SK-N-SH (cell line): ENCODE data around the gene CDH13. TPM values are rescaled to one million over a fixed set of nuclear protein-coding genes. Genes with fewer than 3 reads are reported as not detected.

Experiments
- CTCF ChIA-PET: fragments of 300-600, 350-600 bp; formaldehyde crosslinking; extraction: SDS; loops from one replicate; lab custom pipeline; 2021; lab: Yijun Ruan, JAX
- POLR2A ChIA-PET: fragments of 350-600 bp; sonication (Branson Sonifier 250); formaldehyde crosslinking; extraction: SDS; loops from one replicate; lab custom pipeline; 2020; ENCODE audit warnings: antibody characterized with exemption, inconsistent platforms; lab: Yijun Ruan, JAX
- DNase-seq: peaks from one replicate; pipeline ENCODE4 v3.0.0; 2012
- H2AFZ ChIP-seq: fragments of 200-600 bp; sonication (generic); 2 replicates; pipeline ENCODE4 v1.8.1; 2016; ENCODE audit warnings: antibody characterized with exemption, mild to moderate bottlenecking, low read depth
- H3F3A ChIP-seq: fragments of 200-600 bp; sonication (generic); replicated peaks from 2 replicates; pipeline ENCODE3; 2016; ENCODE audit warnings: antibody characterized with exemption, mild to moderate bottlenecking; ENCODE audit not compliant: insufficient read depth
- H3K27ac ChIP-seq, 2 experiments: fragments of 200-500 bp in 1 of 2; fragments of 200-600 bp in 1 of 2; sonication (Bioruptor generic) in 1 of 2; sonication (generic), shearing (Covaris generic) in 1 of 2; 2 replicates each; pipeline versions ENCODE4 v1.5.1 to v1.6.1; 2014 to 2016; ENCODE audit warnings: low read depth in 2 of 2, inconsistent platforms in 1 of 2, low read length in 1 of 2, mild to moderate bottlenecking in 1 of 2, mixed read lengths in 1 of 2
- H3K27me3 ChIP-seq: fragments of 200-600 bp; sonication (generic), shearing (Covaris generic); 2 replicates; pipeline ENCODE4 v1.6.1; 2016; ENCODE audit warnings: mixed run types; ENCODE audit not compliant: insufficient read depth
- H3K36me3 ChIP-seq, 2 experiments: fragments of 200-500 bp in 1 of 2; fragments of 200-600 bp in 1 of 2; sonication (Bioruptor generic) in 1 of 2; sonication (generic) in 1 of 2; replicated peaks in 1 of 2; 2 replicates each; pipeline versions ENCODE3 to v1.5.1; 2014 to 2016; ENCODE audit warnings: low read length in 1 of 2, mild to moderate bottlenecking in 1 of 2; ENCODE audit not compliant: insufficient read depth in 2 of 2, control insufficient read depth in 1 of 2
- H3K4me1 ChIP-seq, 2 experiments: fragments of 200-500 bp in 1 of 2; fragments of 200-600 bp in 1 of 2; sonication (Bioruptor generic) in 1 of 2; sonication (generic), shearing (Covaris generic) in 1 of 2; 2 replicates each; pipeline versions ENCODE4 v1.5.1 to v1.6.1; 2014 to 2016; ENCODE audit warnings: low read depth in 1 of 2, low read length in 1 of 2, mixed run types in 1 of 2; ENCODE audit not compliant: insufficient read depth in 2 of 2, control insufficient read depth in 1 of 2
- H3K4me2 ChIP-seq: fragments of 200-600 bp; sonication (generic), shearing (Covaris generic); 2 replicates; pipeline ENCODE4 v1.6.1; 2017; ENCODE audit warnings: mixed run types
- H3K4me3 ChIP-seq, 2 experiments: fragments of 200-500 bp in 1 of 2; fragments of 200-600 bp in 1 of 2; sonication (Bioruptor generic) in 1 of 2; sonication (generic), shearing (Covaris generic) in 1 of 2; 2 replicates each; pipeline versions ENCODE4 v1.5.1 to v1.8.1; 2014 to 2016; ENCODE audit warnings: low read depth in 2 of 2, inconsistent platforms in 1 of 2, low read length in 1 of 2, mild to moderate bottlenecking in 1 of 2, mixed read lengths in 1 of 2, moderate library complexity in 1 of 2
- H3K79me2 ChIP-seq: fragments of 200-600 bp; sonication (generic); 2 replicates; pipeline ENCODE4 v1.8.1; 2017; ENCODE audit warnings: mild to moderate bottlenecking; ENCODE audit not compliant: insufficient read depth
- H3K9ac ChIP-seq: fragments of 200-600 bp; sonication (generic); 2 replicates; pipeline ENCODE4 v1.6.1; 2017; ENCODE audit warnings: mixed run types
- H3K9me2 ChIP-seq: fragments of 200-600 bp; sonication (generic); 2 replicates; pipeline ENCODE4 v1.6.1; 2017; ENCODE audit warnings: mixed run types
- H3K9me3 ChIP-seq: fragments of 200-600 bp; sonication (generic); 2 replicates; pipeline ENCODE4 v1.6.1; 2017; ENCODE audit warnings: mixed run types, mild to moderate bottlenecking, moderate library complexity
- H4K20me1 ChIP-seq: fragments of 200-600 bp; sonication (generic); 2 replicates; pipeline ENCODE4 v1.6.1; 2017; ENCODE audit warnings: mild to moderate bottlenecking, mixed run types; ENCODE audit not compliant: insufficient read depth
- CHD2 ChIP-seq: fragments of 150-350 bp; IDR thresholded peaks from 2 replicates; pipeline ENCODE4 v1.6.1; 2018; ENCODE audit warnings: low read length; ENCODE audit not compliant: partially characterized antibody
- ELF1 ChIP-seq: IDR thresholded peaks from 2 replicates; pipeline ENCODE4 v1.4.0; 2012
- EP300 ChIP-seq, 2 experiments: IDR thresholded peaks; 2 replicates each; pipeline versions ENCODE4 v1.4.0 to v1.6.1; 2012; ENCODE audit warnings: borderline replicate concordance in 1 of 2, low read depth in 1 of 2, low read length in 1 of 2
- EZH2phosphoT487 ChIP-seq: fragments of 200-600 bp; sonication (generic); IDR thresholded peaks from 2 replicates; pipeline ENCODE4 v1.6.1; 2017; ENCODE audit warnings: low read depth, mixed run types, mild to moderate bottlenecking, antibody characterized with exemption, moderate library complexity, borderline replicate concordance
- FOSL2 ChIP-seq: IDR thresholded peaks from 2 replicates; pipeline ENCODE4 v1.4.0; 2012; ENCODE audit warnings: low read depth, mild to moderate bottlenecking, moderate library complexity, borderline replicate concordance
- FOXJ3 ChIP-seq: sonication (generic); formaldehyde crosslinking; IDR thresholded peaks from 2 replicates; pipeline ENCODE4 v1.5.1; 2020; ENCODE audit warnings: mild to moderate bottlenecking, missing genetic modification reagents
- FOXM1 ChIP-seq: IDR thresholded peaks from 2 replicates; pipeline ENCODE4 v1.4.0; 2012; ENCODE audit warnings: low read depth, mild to moderate bottlenecking
- GABPA ChIP-seq: IDR thresholded peaks from 2 replicates; pipeline ENCODE4 v1.4.0; 2012; ENCODE audit warnings: low read depth, mild to moderate bottlenecking
- GATA2 ChIP-seq: sonication (generic); formaldehyde crosslinking; IDR thresholded peaks from 2 replicates; pipeline ENCODE4 v1.5.0; 2020; ENCODE audit warnings: mild to moderate bottlenecking, missing genetic modification reagents
- JUND ChIP-seq: IDR thresholded peaks from 2 replicates; pipeline ENCODE4 v1.4.0; 2012
- MEF2A ChIP-seq: IDR thresholded peaks from 2 replicates; pipeline ENCODE4 v1.4.0; 2012; ENCODE audit warnings: low read depth, borderline replicate concordance
- MXI1 ChIP-seq: IDR thresholded peaks from 2 replicates; pipeline ENCODE4 v1.6.1; 2012; ENCODE audit warnings: mild to moderate bottlenecking, low read depth, low read length, improper control_type of control experiment
- NFIC ChIP-seq: IDR thresholded peaks from 2 replicates; pipeline ENCODE4 v1.4.0; 2012; ENCODE audit warnings: borderline replicate concordance
- NRF1 ChIP-seq: IDR thresholded peaks from 2 replicates; pipeline ENCODE4 v1.6.1; 2012; ENCODE audit warnings: low read depth, mild to moderate bottlenecking, low read length
- POLR2AphosphoS5 ChIP-seq: IDR thresholded peaks from 2 replicates; pipeline ENCODE4 v1.6.1; 2012; ENCODE audit warnings: low read depth, low read length
- RAD21 ChIP-seq: IDR thresholded peaks from 2 replicates; pipeline ENCODE4 v1.6.1; 2012; ENCODE audit warnings: mild to moderate bottlenecking, low read length
- RCOR1 ChIP-seq: fragments of 150-350 bp; IDR thresholded peaks from 2 replicates; pipeline ENCODE4 v1.6.1; 2017; ENCODE audit warnings: antibody characterized with exemption, low read length
- RFX5 ChIP-seq: IDR thresholded peaks from 2 replicates; pipeline ENCODE4 v1.6.1; 2012; ENCODE audit warnings: mild to moderate bottlenecking, improper control_type of control experiment, low read length
- RXRA ChIP-seq: IDR thresholded peaks from 2 replicates; pipeline ENCODE4 v1.4.0; 2012; ENCODE audit warnings: low read depth, mild to moderate bottlenecking, borderline replicate concordance
- SIN3A ChIP-seq: IDR thresholded peaks from 2 replicates; pipeline ENCODE4 v1.6.1; 2012; ENCODE audit warnings: low read depth, mild to moderate bottlenecking, low read length, moderate library complexity, borderline replicate concordance
- SMC3 ChIP-seq: IDR thresholded peaks from 2 replicates; pipeline ENCODE4 v1.6.1; 2012; ENCODE audit warnings: low read depth, low read length, improper control_type of control experiment
- TAF1 ChIP-seq: IDR thresholded peaks from 2 replicates; pipeline ENCODE4 v1.6.1; 2012; ENCODE audit warnings: low read depth, mild to moderate bottlenecking, low read length, moderate library complexity, borderline replicate concordance
- TCF12 ChIP-seq: IDR thresholded peaks from 2 replicates; pipeline ENCODE4 v1.4.0; 2012
- TEAD4 ChIP-seq: IDR thresholded peaks from 2 replicates; pipeline ENCODE4 v1.4.0; 2012; ENCODE audit warnings: mild to moderate bottlenecking, borderline replicate concordance; ENCODE audit not compliant: insufficient read depth
- YY1 ChIP-seq: IDR thresholded peaks from 2 replicates; pipeline ENCODE4 v1.4.0; 2012; ENCODE audit warnings: low read depth, mild to moderate bottlenecking
- WGBS: methylation state at CpG from one replicate; pipeline ENCODE4 v1.1.6; 2017; ENCODE audit warnings: low lambda C conversion rate; 5-methylcytosine and 5-hydroxymethylcytosine counted together
- polyA plus RNA-seq, 3 experiments: library from polyadenylated mRNA; depleted of rRNA; stranded (reverse); fragments of >200 nt; gene quantifications; 2 replicates each; pipeline ENCODE4 v1.2.3, GENCODE V29; 2012
- TF ChIP-seq, protein P1 (sequence below): fragments of 200-600 bp; sonication (generic); IDR thresholded peaks from 2 replicates; pipeline ENCODE4 v1.6.1; 2017; ENCODE audit warnings: antibody characterized with exemption, mild to moderate bottlenecking, moderate library complexity
- TF ChIP-seq, protein P2 (sequence below): IDR thresholded peaks from 2 replicates; pipeline ENCODE4; 2012
- TF ChIP-seq, protein P3 (sequence below): IDR thresholded peaks from 2 replicates; pipeline ENCODE4 v1.4.0; 2012; ENCODE audit warnings: low read depth
- TF ChIP-seq, protein P4 (sequence below): fragments of 150-350 bp; IDR thresholded peaks from 2 replicates; pipeline ENCODE4 v1.6.1; 2017; ENCODE audit warnings: antibody characterized with exemption, low read length, low read depth, borderline replicate concordance
- TF ChIP-seq, protein P5 (sequence below): fragments of 150-350 bp; IDR thresholded peaks from 2 replicates; pipeline ENCODE4 v1.6.1; 2016; ENCODE audit warnings: mild to moderate bottlenecking, low read depth, low read length

Gene CDH13
- polyA plus RNA-seq, 1 of the 3 experiments (the other 2 are of a cell fraction) = 93.0 TPM

DNA sequence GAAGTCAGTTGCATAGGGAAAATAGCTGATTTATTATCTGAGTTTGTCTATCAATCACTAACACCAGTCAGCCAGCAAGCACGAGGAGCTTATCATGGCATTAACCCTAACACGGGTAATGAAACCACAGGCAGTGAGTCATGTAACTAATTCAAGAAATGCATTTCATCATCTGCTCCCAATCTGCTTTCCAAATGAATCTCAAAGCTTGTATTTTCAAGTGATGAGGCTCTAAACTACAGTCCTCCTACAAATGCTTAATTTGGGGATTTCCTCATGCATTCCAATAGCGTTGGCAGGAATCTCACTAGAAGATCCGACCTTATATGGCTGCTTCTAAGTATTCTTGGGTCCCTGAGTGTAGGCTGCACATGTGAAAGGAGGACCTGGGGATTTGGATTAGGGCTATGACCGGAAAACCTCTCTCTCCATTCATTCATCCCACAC, 1062.6 kb downstream of the CDH13 start:
- Histone ChIP-seq H3K4me1 (peaks cover 0 to 6% of the 10 kb centered on the region in 2 experiments; a peak in 2 of 4 replicates), H3K9me2 (no peaks in the 10 kb centered on the region), H2AFZ (no peak overlapping the region), H3K4me2 (peak overlapping the region; percentile 50; the same call in 1 of the 2 replicates), H3K9me3 (no peaks in the 10 kb centered on the region), H3K9ac (no peak overlapping the region), H3K79me2 (no peaks in the 10 kb centered on the region), H4K20me1 (no peaks in the 10 kb centered on the region), H3K4me3 (no peak overlapping the region), H3K36me3 (no peaks in the 10 kb centered on the region), H3K27ac (peak overlapping the region in 1 of 2 experiments; percentile 61; a peak in 2 of 4 replicates), H3F3A (peaks cover 10% of the 10 kb centered on the region), H3K27me3 (no peaks in the 10 kb centered on the region)
- ChIA-PET POLR2A (no interaction called here), CTCF (no interaction called here)
- DNase-seq = no peak
- 2% methylated on average over 5 of the region's 5 CpGs for WGBS
- TF ChIP-seq TAF1 (no peak), GATA2 (CRISPR knock-in tag) (no peak), RXRA (peak; percentile 70; the same call in 1 of the 2 replicates), FOXJ3 (no peak), SIN3A (no peak), POLR2AphosphoS5 (peak; percentile 65; the same call in 1 of the 2 replicates), RFX5 (no peak), NRF1 (no peak), GABPA (no peak), CHD2 (no peak), RCOR1 (no peak), MXI1 (no peak), SMC3 (no peak), ELF1 (no peak), EP300 (IDR thresholded peaks at IDR 0.05; ENCODE audit: borderline replicate concordance in 1 of 2, low read depth in 1 of 2, low read length in 1 of 2) (no peak; a peak in 1 of 4 replicates), FOXM1 (no peak), TCF12 (peak; percentile 90), FOSL2 (peak; percentile 77), EZH2phosphoT487 (no peak), YY1 (no peak), TEAD4 (0 out of 2 replicates have a peak, but pooled peaks have one; percentile 43), NFIC (peak; percentile 57; the same call in 1 of the 2 replicates), RAD21 (no peak), MEF2A (peak; percentile 94), JUND (peak; percentile 89)
- TF ChIP-seq, protein P1, sequence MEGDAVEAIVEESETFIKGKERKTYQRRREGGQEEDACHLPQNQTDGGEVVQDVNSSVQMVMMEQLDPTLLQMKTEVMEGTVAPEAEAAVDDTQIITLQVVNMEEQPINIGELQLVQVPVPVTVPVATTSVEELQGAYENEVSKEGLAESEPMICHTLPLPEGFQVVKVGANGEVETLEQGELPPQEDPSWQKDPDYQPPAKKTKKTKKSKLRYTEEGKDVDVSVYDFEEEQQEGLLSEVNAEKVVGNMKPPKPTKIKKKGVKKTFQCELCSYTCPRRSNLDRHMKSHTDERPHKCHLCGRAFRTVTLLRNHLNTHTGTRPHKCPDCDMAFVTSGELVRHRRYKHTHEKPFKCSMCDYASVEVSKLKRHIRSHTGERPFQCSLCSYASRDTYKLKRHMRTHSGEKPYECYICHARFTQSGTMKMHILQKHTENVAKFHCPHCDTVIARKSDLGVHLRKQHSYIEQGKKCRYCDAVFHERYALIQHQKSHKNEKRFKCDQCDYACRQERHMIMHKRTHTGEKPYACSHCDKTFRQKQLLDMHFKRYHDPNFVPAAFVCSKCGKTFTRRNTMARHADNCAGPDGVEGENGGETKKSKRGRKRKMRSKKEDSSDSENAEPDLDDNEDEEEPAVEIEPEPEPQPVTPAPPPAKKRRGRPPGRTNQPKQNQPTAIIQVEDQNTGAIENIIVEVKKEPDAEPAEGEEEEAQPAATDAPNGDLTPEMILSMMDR = no peak
- TF ChIP-seq, protein P2, sequence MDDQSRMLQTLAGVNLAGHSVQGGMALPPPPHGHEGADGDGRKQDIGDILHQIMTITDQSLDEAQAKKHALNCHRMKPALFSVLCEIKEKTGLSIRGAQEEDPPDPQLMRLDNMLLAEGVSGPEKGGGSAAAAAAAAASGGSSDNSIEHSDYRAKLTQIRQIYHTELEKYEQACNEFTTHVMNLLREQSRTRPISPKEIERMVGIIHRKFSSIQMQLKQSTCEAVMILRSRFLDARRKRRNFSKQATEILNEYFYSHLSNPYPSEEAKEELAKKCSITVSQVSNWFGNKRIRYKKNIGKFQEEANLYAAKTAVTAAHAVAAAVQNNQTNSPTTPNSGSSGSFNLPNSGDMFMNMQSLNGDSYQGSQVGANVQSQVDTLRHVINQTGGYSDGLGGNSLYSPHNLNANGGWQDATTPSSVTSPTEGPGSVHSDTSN = peak; percentile 95
- TF ChIP-seq, protein P3, sequence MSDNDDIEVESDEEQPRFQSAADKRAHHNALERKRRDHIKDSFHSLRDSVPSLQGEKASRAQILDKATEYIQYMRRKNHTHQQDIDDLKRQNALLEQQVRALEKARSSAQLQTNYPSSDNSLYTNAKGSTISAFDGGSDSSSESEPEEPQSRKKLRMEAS = peak; percentile 49; the same call in 1 of the 2 replicates
- TF ChIP-seq, protein P4, sequence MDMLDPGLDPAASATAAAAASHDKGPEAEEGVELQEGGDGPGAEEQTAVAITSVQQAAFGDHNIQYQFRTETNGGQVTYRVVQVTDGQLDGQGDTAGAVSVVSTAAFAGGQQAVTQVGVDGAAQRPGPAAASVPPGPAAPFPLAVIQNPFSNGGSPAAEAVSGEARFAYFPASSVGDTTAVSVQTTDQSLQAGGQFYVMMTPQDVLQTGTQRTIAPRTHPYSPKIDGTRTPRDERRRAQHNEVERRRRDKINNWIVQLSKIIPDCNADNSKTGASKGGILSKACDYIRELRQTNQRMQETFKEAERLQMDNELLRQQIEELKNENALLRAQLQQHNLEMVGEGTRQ = no peak
- TF ChIP-seq, protein P5, sequence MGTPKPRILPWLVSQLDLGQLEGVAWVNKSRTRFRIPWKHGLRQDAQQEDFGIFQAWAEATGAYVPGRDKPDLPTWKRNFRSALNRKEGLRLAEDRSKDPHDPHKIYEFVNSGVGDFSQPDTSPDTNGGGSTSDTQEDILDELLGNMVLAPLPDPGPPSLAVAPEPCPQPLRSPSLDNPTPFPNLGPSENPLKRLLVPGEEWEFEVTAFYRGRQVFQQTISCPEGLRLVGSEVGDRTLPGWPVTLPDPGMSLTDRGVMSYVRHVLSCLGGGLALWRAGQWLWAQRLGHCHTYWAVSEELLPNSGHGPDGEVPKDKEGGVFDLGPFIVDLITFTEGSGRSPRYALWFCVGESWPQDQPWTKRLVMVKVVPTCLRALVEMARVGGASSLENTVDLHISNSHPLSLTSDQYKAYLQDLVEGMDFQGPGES = no peak
